GM12864 (cell line): ENCODE data around the gene PAPSS1.

Source experiments
- DNase-seq: peaks from one replicate; pipeline ENCODE4 v3.0.0-alpha.2; 2011; ENCODE audit warnings: low read depth
- H3K4me3 ChIP-seq: 2 replicates; pipeline ENCODE4 v1.5.1; 2011; ENCODE audit warnings: mild to moderate bottlenecking, low read depth, low read length, control low read depth
- CTCF ChIP-seq: IDR thresholded peaks from 2 replicates; pipeline ENCODE4 v1.5.1; 2011; ENCODE audit warnings: low read depth, mild to moderate bottlenecking, moderate library complexity, low read length, control low read depth, inconsistent platforms; ENCODE audit errors: missing control alignments

The PAPSS1 gene

GRCh38 chr4:107648178-107648991 lies 71.6 kb downstream of the PAPSS1 start:
- no peak for TF ChIP-seq CTCF
- no peak for DNase-seq
- no peak overlapping the region for H3K4me3 ChIP-seq

- no peak for DNase-seq
- H3K4me3 ChIP-seq, result no peak overlapping the region
- no peak for TF ChIP-seq CTCF
Measured at GRCh38 chr4:107647591-107647990, 72.4 kb downstream of the PAPSS1 start.

- TF ChIP-seq CTCF, result no peak
- no peak for DNase-seq
- H3K4me3 ChIP-seq, result no peak overlapping the region
Measured at GRCh38 chr4:107645604-107646003, 74.4 kb downstream of the PAPSS1 start.

- no peak overlapping the region for H3K4me3 ChIP-seq
- DNase-seq, result no peak
- no peak for TF ChIP-seq CTCF
Measured at GRCh38 chr4:107643021-107643420, 77.0 kb downstream of the PAPSS1 start.

- DNase-seq, result no peak
- H3K4me3 ChIP-seq, result no peak overlapping the region
- no peak for TF ChIP-seq CTCF
Measured at GRCh38 chr4:107640878-107641277, 79.2 kb downstream of the PAPSS1 start.

- DNase-seq, result no peak
- no peak overlapping the region for H3K4me3 ChIP-seq
- no peak for TF ChIP-seq CTCF
Measured at GRCh38 chr4:107640197-107640596, 79.8 kb downstream of the PAPSS1 start.

- no peak overlapping the region for H3K4me3 ChIP-seq
- DNase-seq, result no peak
- TF ChIP-seq CTCF, result no peak
Measured at GRCh38 chr4:107635735-107636134, 84.3 kb downstream of the PAPSS1 start.
